Endometrial microvascular endothelial cells (primary cell): ENCODE measurements around the gene SELENOM. TPM values are rescaled to one million over a fixed set of nuclear protein-coding genes. Genes with fewer than 3 reads are reported as not detected.

ENCODE experiments used
- in situ Hi-C: cut with HindIII; loops from 2 replicates; pipeline ENCODE4 v1.10.0; 2017; ENCODE audit warnings: low sequenced_read_pairs, low pct_unique_long_range_greater_than_20kb; ENCODE audit errors: inconsistent ontology term
- total RNA-seq: library from RNA; depleted of rRNA; stranded (reverse); fragments of >200 nt; gene quantifications from one replicate; pipeline ENCODE4 v1.2.3, GENCODE V29; 2015; ENCODE audit errors: inconsistent ontology term

The SELENOM gene, protein sequence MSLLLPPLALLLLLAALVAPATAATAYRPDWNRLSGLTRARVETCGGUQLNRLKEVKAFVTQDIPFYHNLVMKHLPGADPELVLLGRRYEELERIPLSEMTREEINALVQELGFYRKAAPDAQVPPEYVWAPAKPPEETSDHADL
- 57.1 TPM for total RNA-seq

DNA sequence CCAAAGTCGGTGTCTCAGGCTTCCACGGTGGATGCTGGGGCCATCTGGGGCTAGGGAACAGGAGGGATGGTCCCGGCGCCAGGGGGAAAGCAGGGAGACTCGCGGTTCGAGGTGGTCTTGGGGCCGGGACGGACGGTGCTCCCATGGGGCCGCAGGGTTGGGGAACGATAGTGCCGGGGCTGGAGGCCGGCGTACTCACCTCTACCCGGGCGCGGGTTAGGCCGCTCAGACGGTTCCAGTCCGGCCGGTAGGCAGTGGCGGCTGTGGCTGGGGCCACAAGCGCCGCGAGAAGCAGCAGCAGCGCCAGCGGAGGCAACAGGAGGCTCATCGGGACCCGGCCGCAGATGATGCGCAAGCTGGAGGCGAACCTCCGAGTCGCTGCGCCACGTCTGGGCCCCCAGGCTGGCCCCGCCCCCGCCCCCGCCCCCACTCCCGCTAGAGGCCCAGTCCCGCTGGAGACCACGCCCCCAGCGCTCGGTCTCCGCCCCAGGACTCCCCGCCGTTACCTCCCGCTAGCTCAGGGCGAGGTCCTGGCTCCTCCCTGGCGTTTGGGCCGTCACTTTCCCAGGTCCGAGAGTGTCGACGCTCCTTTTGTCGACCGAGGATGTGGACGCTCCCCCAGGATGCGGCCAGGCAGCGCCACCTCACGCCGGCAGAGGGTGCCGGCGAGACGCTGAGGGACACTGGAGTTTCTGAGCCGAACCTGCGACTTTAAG lies at the start of gene SELENOM:
TSS of gene SELENOM (minus strand) at position 391 of the 716 bp plus-strand sequence. CDS start at position 328, 63 bp downstream.
- in situ Hi-C loops = no loop called here

DNA sequence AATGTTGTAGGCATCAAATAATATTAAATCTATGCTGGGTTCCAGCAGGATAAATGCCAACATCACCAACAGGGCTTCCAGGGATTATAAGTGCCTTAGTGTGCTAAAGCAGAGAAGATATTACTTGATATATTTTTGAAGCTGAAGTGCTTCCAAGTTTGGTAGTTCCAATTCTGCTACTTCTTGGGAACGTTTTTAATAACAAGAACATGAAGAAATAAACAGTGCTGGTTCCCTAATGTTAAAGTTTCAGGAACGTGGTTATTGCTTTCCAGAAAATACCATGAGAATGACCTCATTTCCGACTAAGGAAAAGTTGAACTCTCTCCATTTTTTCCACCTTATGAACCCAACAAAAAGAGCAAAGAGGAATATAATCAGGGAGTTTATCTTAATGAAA lies 48.1 kb upstream of the SELENOM start:
- in situ Hi-C loops = no loop called here

DNA sequence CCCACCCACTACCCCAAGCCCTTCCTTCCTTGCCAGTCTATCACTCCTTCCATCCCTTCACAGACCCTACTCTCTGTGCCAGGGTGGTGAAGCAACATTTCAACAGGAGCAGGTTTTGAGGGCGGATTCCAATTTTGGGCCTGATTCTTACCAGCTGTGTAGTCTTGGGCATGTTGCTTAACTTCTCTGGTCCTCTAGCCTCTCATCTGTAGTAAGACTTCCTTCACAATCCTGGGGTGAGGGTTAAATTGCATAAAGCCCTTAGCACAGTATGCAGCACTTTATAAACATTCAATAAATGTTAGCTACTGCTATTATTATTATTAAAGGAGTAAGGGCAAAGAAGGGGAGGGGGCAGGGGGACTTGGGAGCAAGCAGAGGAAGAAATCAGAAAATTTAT lies 47.6 kb upstream of the SELENOM start:
- in situ Hi-C loops = no loop called here

- in situ Hi-C loops = no loop called here
Observed at GRCh38 chr22:31153357-31153756, 46.0 kb upstream of the SELENOM start.

DNA sequence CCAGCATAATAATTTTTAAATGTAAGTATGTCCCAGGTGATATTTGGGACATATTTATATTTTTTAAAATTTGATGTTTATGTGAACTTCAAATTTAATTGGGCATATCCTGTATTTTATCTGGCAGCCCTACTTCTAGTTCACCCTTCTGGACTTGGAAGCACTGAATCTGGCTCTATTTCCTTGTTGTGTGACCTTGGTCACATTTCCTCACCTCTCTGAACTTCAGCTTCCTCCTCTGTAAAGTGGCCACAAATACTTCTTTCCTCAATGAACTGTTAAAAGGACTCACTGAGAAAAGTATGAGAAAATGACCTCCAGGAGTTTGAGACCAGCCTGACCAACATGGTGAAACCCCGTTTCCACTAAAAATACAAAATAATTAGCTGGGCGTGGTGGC lies 44.5 kb upstream of the SELENOM start:
- in situ Hi-C loops = no loop called here

DNA sequence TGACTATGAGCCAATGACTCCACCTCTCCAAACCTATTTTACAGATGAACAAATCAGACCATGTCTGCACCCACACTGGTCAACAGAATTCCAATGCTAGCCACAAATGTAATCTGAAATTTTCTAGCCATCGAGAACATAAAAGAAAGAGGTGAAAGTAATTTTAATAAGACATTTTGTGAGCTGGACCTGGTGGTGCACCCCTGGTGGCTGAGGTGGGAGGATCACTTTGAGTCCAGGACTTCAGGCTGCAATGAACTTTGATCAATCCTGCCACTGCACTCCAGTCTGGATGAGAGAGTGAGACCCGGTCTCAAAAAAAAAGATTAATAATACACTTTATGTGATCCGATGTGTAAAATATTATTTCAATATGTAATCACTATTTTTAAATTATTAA lies 43.2 kb upstream of the SELENOM start:
- in situ Hi-C loops = no loop called here

DNA sequence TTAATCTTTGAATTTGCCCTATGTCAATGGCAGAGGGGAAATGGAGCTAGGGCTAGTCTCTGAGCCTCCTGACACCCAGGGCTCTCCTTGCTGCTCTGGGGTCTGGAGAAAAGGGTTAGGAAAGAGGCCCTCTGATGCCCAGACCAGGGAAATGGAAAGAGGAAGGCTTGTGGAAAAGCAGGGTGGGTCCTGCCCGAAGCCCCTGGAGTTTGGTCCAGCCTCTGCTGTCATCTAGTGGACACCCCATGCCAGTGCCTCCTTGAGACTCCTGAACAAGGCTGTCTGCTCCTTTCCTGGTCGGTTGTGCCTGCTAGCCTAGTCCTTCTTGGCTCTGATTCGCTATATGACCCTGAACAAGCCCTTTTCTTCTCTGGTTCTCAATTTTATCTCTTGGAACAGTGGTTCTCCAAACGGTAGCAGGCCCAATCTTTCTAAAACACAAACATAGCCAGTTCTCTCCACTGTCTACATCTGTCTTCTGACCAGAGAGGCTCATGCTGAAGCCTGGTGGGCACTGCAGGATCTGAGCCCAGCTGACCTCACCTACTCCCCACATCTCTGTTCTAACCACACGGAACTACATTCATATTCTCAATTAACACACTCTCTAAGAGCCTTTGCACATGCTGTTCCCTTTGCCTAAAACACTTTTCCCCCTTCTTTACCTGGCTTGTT lies 41.7 kb upstream of the SELENOM start:
- in situ Hi-C loops = no loop called here

- in situ Hi-C loops = no loop called here
Observed at GRCh38 chr22:31148488-31148887, 41.1 kb upstream of the SELENOM start.

DNA sequence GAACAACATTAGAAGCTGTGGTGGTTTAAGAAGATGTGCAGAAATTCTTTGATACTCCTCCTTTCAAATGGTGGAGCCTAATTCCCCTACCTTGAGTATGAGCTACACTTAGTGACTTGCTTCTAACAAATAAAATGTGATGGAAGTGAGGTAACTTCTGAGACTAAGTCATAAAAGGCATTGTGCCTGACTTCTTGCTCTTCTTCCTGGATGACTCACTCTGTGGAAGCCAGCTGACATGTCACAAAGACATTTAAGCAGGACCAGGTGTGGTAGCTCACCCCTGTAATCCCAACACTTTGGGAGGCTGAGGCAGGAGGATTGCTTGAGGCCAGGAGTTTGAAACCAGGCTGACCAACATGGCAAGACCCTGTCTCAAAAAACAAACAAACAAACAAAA lies 36.9 kb upstream of the SELENOM start:
- in situ Hi-C loops = no loop called here

GRCh38 chr22:31143537-31143936 lies 36.2 kb upstream of the SELENOM start:
- in situ Hi-C loops = no loop called here

- in situ Hi-C loops = no loop called here
Observed at GRCh38 chr22:31143038-31143437, 35.7 kb upstream of the SELENOM start.

DNA sequence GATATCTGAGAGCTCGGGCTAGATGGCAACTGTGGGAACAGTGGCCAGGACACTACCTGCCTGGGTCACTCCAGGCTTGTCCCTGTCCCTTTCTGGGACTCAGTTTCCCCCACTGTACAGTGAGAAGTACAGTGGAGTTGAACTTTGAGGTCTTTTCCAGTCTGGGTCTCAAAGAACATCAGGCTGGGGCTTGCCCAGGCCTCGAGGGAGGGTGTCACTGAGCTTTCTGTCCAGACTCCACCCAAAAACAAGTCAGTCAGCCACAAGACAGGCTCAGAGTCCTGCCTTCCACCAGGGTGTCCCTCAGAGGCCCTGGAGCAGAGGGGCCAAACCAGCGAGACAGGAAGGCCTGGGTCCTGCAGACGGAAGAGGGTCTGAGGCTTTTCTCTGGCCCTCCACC lies 34.9 kb upstream of the SELENOM start:
- in situ Hi-C loops = no loop called here

DNA sequence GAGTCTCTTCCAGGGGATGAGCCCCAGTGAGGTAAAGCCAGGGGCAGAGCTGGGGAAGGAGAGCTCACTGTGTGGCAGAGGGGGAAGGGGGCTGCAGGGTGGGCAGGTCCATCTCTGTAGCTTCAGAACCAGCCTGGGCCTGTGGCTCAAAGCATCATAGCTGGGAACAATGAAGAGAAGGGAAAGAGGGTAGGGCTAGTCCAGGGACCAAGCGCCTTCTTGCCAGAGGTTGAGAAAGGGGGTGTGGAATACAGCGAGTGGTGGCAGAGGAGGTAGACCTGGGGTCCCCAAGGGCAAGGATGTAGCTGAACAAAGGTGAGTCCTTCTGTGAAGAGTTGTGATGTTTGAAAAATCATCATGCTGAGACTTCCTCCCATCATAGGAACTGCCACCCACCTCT lies 34.2 kb upstream of the SELENOM start:
- in situ Hi-C loops = no loop called here

DNA sequence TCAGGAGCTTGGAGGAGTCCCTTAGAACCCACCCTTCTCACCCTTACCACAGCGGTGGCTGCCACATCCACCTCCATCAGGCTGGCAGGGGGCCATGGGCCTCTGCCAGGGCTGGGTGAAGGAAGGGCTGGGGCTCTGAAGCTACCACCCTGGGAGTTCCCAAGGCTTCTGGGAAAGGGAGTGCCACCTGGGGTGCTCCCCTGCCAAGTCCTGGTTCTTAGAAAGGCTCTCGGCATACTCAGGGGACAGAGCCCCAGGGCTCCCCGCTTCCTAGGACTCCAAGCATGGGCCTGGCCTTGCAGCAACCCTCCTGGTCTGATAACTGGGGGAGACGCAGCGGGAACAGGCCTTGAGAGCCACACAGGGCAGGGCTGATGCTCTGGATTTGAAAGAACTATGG lies 33.4 kb upstream of the SELENOM start:
- in situ Hi-C loops = no loop called here

DNA sequence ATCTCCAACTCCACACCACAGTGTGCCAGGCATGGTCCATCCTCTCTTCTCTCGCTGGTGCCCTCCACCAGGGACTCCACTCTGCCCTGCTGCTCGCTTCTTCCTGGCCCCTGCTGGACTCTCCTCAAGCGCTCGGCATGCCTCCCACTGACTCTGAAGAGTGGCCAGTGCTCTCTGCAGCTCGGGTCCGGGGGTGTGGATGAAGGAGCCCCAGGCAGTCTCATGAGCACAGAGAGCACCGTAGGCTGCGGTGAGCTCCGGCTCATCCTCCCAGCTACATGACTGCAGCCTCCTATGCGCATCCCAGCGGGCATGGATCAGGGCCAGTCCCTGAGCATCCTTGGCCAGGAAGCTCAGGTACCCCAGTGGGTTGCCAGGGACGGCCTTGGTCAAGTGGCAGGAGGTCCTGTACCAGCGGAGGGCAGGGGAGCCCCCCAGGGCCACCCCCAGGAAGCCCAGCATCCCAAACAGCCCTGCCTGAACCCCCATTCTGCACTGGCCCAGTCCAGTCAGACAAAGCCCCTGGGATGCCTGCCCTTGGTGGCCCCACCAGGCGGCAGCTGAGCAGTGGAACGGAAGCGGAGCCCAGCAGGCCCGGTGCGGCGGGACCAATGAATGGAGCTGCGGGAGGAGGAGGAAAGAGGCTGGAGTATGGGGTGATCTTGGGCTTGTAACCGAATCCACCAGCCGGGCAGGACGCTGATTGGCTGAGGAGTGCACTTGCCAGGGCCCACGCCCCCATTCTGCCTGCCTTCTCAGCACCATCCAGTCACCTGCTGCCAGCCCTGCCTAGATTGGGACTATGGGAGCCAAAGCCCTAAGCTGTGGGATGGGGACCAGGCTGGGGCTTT lies 32.7 kb upstream of the SELENOM start, which contains the start of gene PLA2G3:
TSS of gene PLA2G3 (minus strand) at position 643 of the 851 bp plus-strand sequence. CDS start at position 489, 154 bp downstream.
- in situ Hi-C loops = no loop called here

DNA sequence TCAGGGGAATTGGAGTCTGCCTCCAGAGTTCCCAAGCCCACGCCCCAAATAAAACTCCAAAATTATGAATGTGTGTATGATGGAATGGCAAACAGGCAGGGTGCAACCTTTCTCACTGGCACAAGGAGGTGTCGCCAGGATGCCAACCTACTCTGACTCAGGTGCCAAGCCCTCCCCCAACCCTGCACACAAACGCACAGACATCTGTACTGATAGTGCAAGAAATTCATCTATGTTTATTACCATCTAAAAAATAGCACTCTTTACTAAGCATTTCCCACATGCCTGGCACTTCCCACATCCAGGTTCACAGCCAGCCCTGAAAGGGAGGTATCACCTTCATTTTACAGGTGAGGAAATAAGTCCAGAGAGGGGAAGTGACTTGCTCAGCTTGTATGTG lies 31.7 kb upstream of the SELENOM start:
- in situ Hi-C loops = no loop called here

GRCh38 chr22:31138126-31138525 lies 30.8 kb upstream of the SELENOM start:
- in situ Hi-C loops = no loop called here

GRCh38 chr22:31137721-31138120 lies 30.4 kb upstream of the SELENOM start:
- in situ Hi-C loops = no loop called here

- in situ Hi-C loops = no loop called here
Observed at GRCh38 chr22:31136711-31137110, 29.3 kb upstream of the SELENOM start.
